Measurements from ENCODE around the gene ARHGAP9.
A peak's percentile ranks its signal among the peaks of the same experiment; 100 is the strongest.

ARHGAP9 gene

GRCh38 chr12:57479043-57479375 lies 657 bp downstream of the ARHGAP9 start:
- peaks cover 50% of the 10 kb centered on the region for H3K79me2 ChIP-seq (ENCODE audit: insufficient read depth, low read length)
- H2AFZ ChIP-seq (ENCODE audit: low read length) = no peak overlapping the region
- peak overlapping the region; percentile 90 for H3K4me2 ChIP-seq (ENCODE audit: low read depth, low read length, poor library complexity, severe bottlenecking)
- H3K9me3 ChIP-seq (ENCODE audit: insufficient read depth, low read depth, low read length) = no peaks in the 10 kb centered on the region
- H3K9me2 ChIP-seq (replicated peaks; ENCODE audit: low read depth, low read length) = no peaks in the 10 kb centered on the region
- H3K4me1 ChIP-seq (ENCODE audit: insufficient read depth, low read length, poor library complexity, severe bottlenecking) = peaks cover 64% of the 10 kb centered on the region
- H4K20me1 ChIP-seq (ENCODE audit: insufficient read depth, low read length, poor library complexity, severe bottlenecking) = no peaks in the 10 kb centered on the region
- peak overlapping the region; percentile 79 for H3K4me3 ChIP-seq (ENCODE audit: low read length, poor library complexity, severe bottlenecking)
- H3K27me3 ChIP-seq (ENCODE audit: insufficient read depth, low read length, poor library complexity, severe bottlenecking) = no peaks in the 10 kb centered on the region
- H3F3A ChIP-seq (ENCODE audit: low read depth) = peaks cover 8% of the 10 kb centered on the region; the same call in 1 of the 2 replicates
- TF ChIP-seq EZH2phosphoT487 (IDR thresholded peaks at IDR 0.05; ENCODE audit: borderline replicate concordance) (no peak), CTCF (conservative IDR thresholded peaks at IDR 0.05; ENCODE audit: low read length) (no peak; the same call in 1 of the 2 replicates)
- peak overlapping the region; percentile 86 for H3K9ac ChIP-seq (ENCODE audit: low read depth, low read length, poor library complexity, severe bottlenecking)
- peaks cover 3% of the 10 kb centered on the region; the same call in 1 of the 2 replicates for H3K36me3 ChIP-seq (ENCODE audit: insufficient read depth, low read length)

- no peak overlapping the region; the same call in 1 of the 2 replicates for H2AFZ ChIP-seq (ENCODE audit: low read length)
- peaks cover 54% of the 10 kb centered on the region for H3K79me2 ChIP-seq (ENCODE audit: insufficient read depth, low read length)
- H3K9me3 ChIP-seq (ENCODE audit: insufficient read depth, low read depth, low read length) = no peaks in the 10 kb centered on the region
- H4K20me1 ChIP-seq (ENCODE audit: insufficient read depth, low read length, poor library complexity, severe bottlenecking) = peaks cover 3% of the 10 kb centered on the region
- H3K36me3 ChIP-seq (ENCODE audit: insufficient read depth, low read length) = peaks cover 7% of the 10 kb centered on the region; the same call in 1 of the 2 replicates
- peak overlapping the region; percentile 86 for H3K9ac ChIP-seq (ENCODE audit: low read depth, low read length, poor library complexity, severe bottlenecking)
- no peaks in the 10 kb centered on the region for H3K9me2 ChIP-seq (replicated peaks; ENCODE audit: low read depth, low read length)
- peaks cover 64% of the 10 kb centered on the region for H3K4me1 ChIP-seq (ENCODE audit: insufficient read depth, low read length, poor library complexity, severe bottlenecking)
- H3F3A ChIP-seq (ENCODE audit: low read depth) = peaks cover 8% of the 10 kb centered on the region; the same call in 1 of the 2 replicates
- H3K4me2 ChIP-seq (ENCODE audit: low read depth, low read length, poor library complexity, severe bottlenecking) = peak overlapping the region; percentile 90
- no peaks in the 10 kb centered on the region for H3K27me3 ChIP-seq (ENCODE audit: insufficient read depth, low read length, poor library complexity, severe bottlenecking)
- peak overlapping the region; percentile 79 for H3K4me3 ChIP-seq (ENCODE audit: low read length, poor library complexity, severe bottlenecking)
- TF ChIP-seq CTCF (conservative IDR thresholded peaks at IDR 0.05; ENCODE audit: low read length) (no peak), EZH2phosphoT487 (IDR thresholded peaks at IDR 0.05; ENCODE audit: borderline replicate concordance) (no peak)
These were observed 1.7 kb downstream of the ARHGAP9 start for GRCh38 chr12:57477710-57478681.

- Histone ChIP-seq H3K4me3 (ENCODE audit: low read length, poor library complexity, severe bottlenecking) (peak overlapping the region; percentile 79), H4K20me1 (ENCODE audit: insufficient read depth, low read length, poor library complexity, severe bottlenecking) (peaks cover 3% of the 10 kb centered on the region), H3K79me2 (ENCODE audit: insufficient read depth, low read length) (peaks cover 54% of the 10 kb centered on the region), H3K9me2 (replicated peaks; ENCODE audit: low read depth, low read length) (no peaks in the 10 kb centered on the region), H3K9me3 (ENCODE audit: insufficient read depth, low read depth, low read length) (no peaks in the 10 kb centered on the region), H3F3A (ENCODE audit: low read depth) (peaks cover 8% of the 10 kb centered on the region; the same call in 1 of the 2 replicates), H3K9ac (ENCODE audit: low read depth, low read length, poor library complexity, severe bottlenecking) (peak overlapping the region; percentile 86), H3K27me3 (ENCODE audit: insufficient read depth, low read length, poor library complexity, severe bottlenecking) (no peaks in the 10 kb centered on the region), H3K4me2 (ENCODE audit: low read depth, low read length, poor library complexity, severe bottlenecking) (peak overlapping the region; percentile 90), H3K36me3 (ENCODE audit: insufficient read depth, low read length) (peaks cover 7% of the 10 kb centered on the region; the same call in 1 of the 2 replicates), H3K4me1 (ENCODE audit: insufficient read depth, low read length, poor library complexity, severe bottlenecking) (peaks cover 64% of the 10 kb centered on the region), H2AFZ (ENCODE audit: low read length) (no peak overlapping the region; the same call in 1 of the 2 replicates)
- TF ChIP-seq EZH2phosphoT487 (IDR thresholded peaks at IDR 0.05; ENCODE audit: borderline replicate concordance) (no peak), CTCF (conservative IDR thresholded peaks at IDR 0.05; ENCODE audit: low read length) (no peak)
These were observed 2.5 kb downstream of the ARHGAP9 start for GRCh38 chr12:57476993-57477709.

Data from Loucy (cell line).